Skin epidermis (tissue), 12 donors: ENCODE results near the gene DARS1.

ENCODE experiments used
- H3K27ac ChIP-seq, 21 experiments: fragments of 200-600 bp; sonication (generic) in 11 of 21; one replicate each; pipeline ENCODE4 v1.5.0; 2020; ENCODE audit warnings: mild to moderate bottlenecking in 3 of 21, inconsistent platforms in 2 of 21, moderate library complexity in 2 of 21
- H3K4me3 ChIP-seq, 7 experiments: fragments of 200-600 bp; sonication (generic) in 2 of 7; one replicate each; pipeline ENCODE4 v1.5.0; 2020; ENCODE audit warnings: inconsistent platforms in 2 of 7, mild to moderate bottlenecking in 2 of 7, moderate library complexity in 1 of 7

The DARS1 gene

GRCh38 chr2:135985018-135985825, at the start of gene DARS1:
Gene DARS1, minus strand, starts transcription at chr2:135985626. Its CDS starts 158 bp downstream, at chr2:135985468.
- H3K4me3 ChIP-seq = peak within 1 kb of the TSS; percentile 53 to 99 (median 77)
- peak within 1 kb of the TSS; percentile 94 to 100 (median 99) for H3K27ac ChIP-seq

- Histone ChIP-seq H3K4me3 (no peak overlapping the region), H3K27ac (no peak overlapping the region)
Measured at GRCh38 chr2:136034629-136035028, 49.2 kb upstream of the DARS1 start.

GRCh38 chr2:136032817-136033535, 47.5 kb upstream of the DARS1 start:
- no peak overlapping the region for H3K4me3 ChIP-seq

GRCh38 chr2:136032192-136032591, 46.8 kb upstream of the DARS1 start:
- Histone ChIP-seq H3K27ac (no peak overlapping the region), H3K4me3 (no peak overlapping the region)

More at GRCh38 chr2:136032817-136033535, 47.5 kb upstream of the DARS1 start:
- H3K27ac ChIP-seq = no peak overlapping the region

- Histone ChIP-seq H3K27ac (no peak overlapping the region), H3K4me3 (no peak overlapping the region)
Measured at GRCh38 chr2:136031711-136032110, 46.3 kb upstream of the DARS1 start.

GRCh38 chr2:136030406-136030805, 45.0 kb upstream of the DARS1 start:
- Histone ChIP-seq H3K4me3 (no peak overlapping the region), H3K27ac (no peak overlapping the region)

- H3K27ac ChIP-seq = no peak overlapping the region
- no peak overlapping the region for H3K4me3 ChIP-seq
Measured at GRCh38 chr2:136029149-136029548, 43.7 kb upstream of the DARS1 start.

- no peak overlapping the region for H3K27ac ChIP-seq
Measured at GRCh38 chr2:136028001-136028400, 42.6 kb upstream of the DARS1 start.

GRCh38 chr2:136027112-136027511, 41.7 kb upstream of the DARS1 start:
- Histone ChIP-seq H3K4me3 (no peak overlapping the region), H3K27ac (peak overlapping the region in 1 of 21 experiments; percentile 77)

More at GRCh38 chr2:136028001-136028400, 42.6 kb upstream of the DARS1 start:
- no peak overlapping the region for H3K4me3 ChIP-seq

GRCh38 chr2:136025057-136025973, 39.9 kb upstream of the DARS1 start:
- peak overlapping the region in 4 of 21 experiments; percentile 0 to 77 (median 30) for H3K27ac ChIP-seq
- peak overlapping the region in 1 of 7 experiments; percentile 13 for H3K4me3 ChIP-seq

GRCh38 chr2:136024616-136025015, 39.2 kb upstream of the DARS1 start:
- H3K4me3 ChIP-seq = no peak overlapping the region
- H3K27ac ChIP-seq = peak overlapping the region in 4 of 21 experiments; percentile 0 to 61 (median 30)

GRCh38 chr2:136024185-136024584, 38.8 kb upstream of the DARS1 start:
- Histone ChIP-seq H3K27ac (peak overlapping the region in 3 of 21 experiments; percentile 19 to 61 (median 42)), H3K4me3 (no peak overlapping the region)

GRCh38 chr2:136023416-136023815, 38.0 kb upstream of the DARS1 start:
- no peak overlapping the region for H3K27ac ChIP-seq

GRCh38 chr2:136022396-136023146, 37.1 kb upstream of the DARS1 start:
- H3K4me3 ChIP-seq = no peak overlapping the region
- H3K27ac ChIP-seq = no peak overlapping the region

More at GRCh38 chr2:136023416-136023815, 38.0 kb upstream of the DARS1 start:
- H3K4me3 ChIP-seq = no peak overlapping the region

GRCh38 chr2:136021976-136022375, 36.5 kb upstream of the DARS1 start:
- Histone ChIP-seq H3K4me3 (no peak overlapping the region), H3K27ac (no peak overlapping the region)

- no peak overlapping the region for H3K27ac ChIP-seq
- no peak overlapping the region for H3K4me3 ChIP-seq
Measured at GRCh38 chr2:136021406-136021805, 36.0 kb upstream of the DARS1 start.

- no peak overlapping the region for H3K27ac ChIP-seq
- H3K4me3 ChIP-seq = no peak overlapping the region
Measured at GRCh38 chr2:136020831-136021230, 35.4 kb upstream of the DARS1 start.

- Histone ChIP-seq H3K4me3 (no peak overlapping the region), H3K27ac (no peak overlapping the region)
Measured at GRCh38 chr2:136019825-136020224, 34.4 kb upstream of the DARS1 start.

- Histone ChIP-seq H3K4me3 (no peak overlapping the region), H3K27ac (no peak overlapping the region)
Measured at GRCh38 chr2:136019306-136019705, 33.9 kb upstream of the DARS1 start.
